H1 (cell line): ENCODE data around the gene CD81. TPM values are rescaled to one million over a fixed set of nuclear protein-coding genes. Genes with fewer than 3 reads are reported as not detected.

ENCODE experiments used
- CBX5 ChIP-seq: fragments of 300-800, 300-1000 bp; sonication (generic); IDR thresholded peaks from 2 replicates; pipeline ENCODE4 v1.7.1; 2016; ENCODE audit warnings: antibody characterized with exemption, low read length, low read depth
- CREB1 ChIP-seq: IDR thresholded peaks from 2 replicates; pipeline ENCODE4 v1.6.1; 2012; ENCODE audit warnings: inconsistent platforms
- EGR1 ChIP-seq: IDR thresholded peaks from 2 replicates; pipeline ENCODE4 v1.6.1; 2011; ENCODE audit warnings: low read depth, low read length, borderline replicate concordance
- EP300 ChIP-seq, 2 experiments: IDR thresholded peaks; 1 replicate in 1 of 2; 2 replicates in 1 of 2; pipeline ENCODE4 v1.6.1; 2011 to 2012; ENCODE audit warnings: low read depth in 2 of 2, low read length in 2 of 2, mild to moderate bottlenecking in 2 of 2, borderline replicate concordance in 1 of 2, inconsistent platforms in 1 of 2, moderate library complexity in 1 of 2
- KDM1A ChIP-seq: fragments of 200-600, 300-600 bp; sonication (generic); IDR thresholded peaks from 2 replicates; pipeline ENCODE4 v1.7.1; 2016; ENCODE audit warnings: mild to moderate bottlenecking, low read length, borderline replicate concordance
- KDM4A ChIP-seq: IDR thresholded peaks from one replicate; pipeline ENCODE4 v1.7.1; 2012; ENCODE audit warnings: low read depth, mild to moderate bottlenecking, moderate library complexity, low read length, inconsistent platforms; ENCODE audit not compliant: severe bottlenecking
- RAD21 ChIP-seq, 2 experiments: IDR thresholded peaks in 1 of 2; conservative IDR thresholded peaks in 1 of 2; 2 replicates each; pipeline ENCODE4 v1.6.1; 2011; ENCODE audit warnings: low read depth in 2 of 2, low read length in 2 of 2, improper control_type of control experiment in 1 of 2, inconsistent platforms in 1 of 2, mild to moderate bottlenecking in 1 of 2, moderate library complexity in 1 of 2
- RNF2 ChIP-seq: fragments of 200-900, 300-1000 bp; sonication (generic); IDR thresholded peaks from 2 replicates; pipeline ENCODE4 v1.7.1; 2016; ENCODE audit warnings: borderline replicate concordance, low read depth, mild to moderate bottlenecking, antibody characterized with exemption, low read length; ENCODE audit not compliant: poor library complexity, severe bottlenecking; ENCODE audit errors: missing control alignments
- SAP30 ChIP-seq: fragments of 300-600 bp; sonication (generic); IDR thresholded peaks from 2 replicates; pipeline ENCODE4 v1.7.1; 2012; ENCODE audit warnings: low read length, moderate library complexity, mild to moderate bottlenecking, inconsistent platforms; ENCODE audit not compliant: insufficient read depth, insufficient replicate concordance
- SIN3A ChIP-seq, 2 experiments: IDR thresholded peaks in 1 of 2; conservative IDR thresholded peaks in 1 of 2; 2 replicates each; pipeline ENCODE4 v1.6.1; 2011 to 2012; ENCODE audit warnings: low read length in 2 of 2, improper control_type of control experiment in 1 of 2, low read depth in 1 of 2, mild to moderate bottlenecking in 1 of 2
- SIRT6 ChIP-seq: IDR thresholded peaks from one replicate; pipeline ENCODE4 v1.7.1; 2012; ENCODE audit warnings: low read length, inconsistent platforms
- TBP ChIP-seq: IDR thresholded peaks from 2 replicates; pipeline ENCODE4 v1.6.1; 2011; ENCODE audit warnings: low read depth, low read length, improper control_type of control experiment
- ZNF274 ChIP-seq: IDR thresholded peaks from 2 replicates; pipeline ENCODE4 v1.7.0; 2012; ENCODE audit warnings: low read length, borderline replicate concordance; ENCODE audit errors: extremely low read depth
- polyA plus RNA-seq, 7 experiments: library from polyadenylated mRNA; depleted of rRNA in 3 of 7; stranded (reverse) in 5 of 7; unstranded in 2 of 7; fragments of >200 nt in 5 of 7; fragments of 200-250 nt in 2 of 7; gene quantifications; 1 replicate in 5 of 7; 2 replicates in 1 of 7; 4 replicates in 1 of 7; pipeline versions ENCODE4 v1.2.1 to v1.2.3, GENCODE V29; 2011 to 2013; ENCODE audit warnings: missing spikeins in 2 of 7, mixed read lengths in 2 of 7
- total RNA-seq: library from RNA; stranded (reverse); fragmentation: NEBNext Ultra II Directional; extraction: Animal tissue kit (Norgen Biotek cat#: 25700); gene quantifications from 2 replicates; pipeline ENCODE4 v1.2.1, GENCODE V29; 2021
- TF ChIP-seq, protein P1 (sequence below): IDR thresholded peaks from 2 replicates; pipeline ENCODE4 v1.6.1; 2012; ENCODE audit warnings: inconsistent platforms

CD81 gene
- total and polyA plus RNA-seq, 2 of the 8 experiments (the other 6 are each of a cell fraction or from before 2014, with no cell fraction given) = 238 to 309 TPM

DNA sequence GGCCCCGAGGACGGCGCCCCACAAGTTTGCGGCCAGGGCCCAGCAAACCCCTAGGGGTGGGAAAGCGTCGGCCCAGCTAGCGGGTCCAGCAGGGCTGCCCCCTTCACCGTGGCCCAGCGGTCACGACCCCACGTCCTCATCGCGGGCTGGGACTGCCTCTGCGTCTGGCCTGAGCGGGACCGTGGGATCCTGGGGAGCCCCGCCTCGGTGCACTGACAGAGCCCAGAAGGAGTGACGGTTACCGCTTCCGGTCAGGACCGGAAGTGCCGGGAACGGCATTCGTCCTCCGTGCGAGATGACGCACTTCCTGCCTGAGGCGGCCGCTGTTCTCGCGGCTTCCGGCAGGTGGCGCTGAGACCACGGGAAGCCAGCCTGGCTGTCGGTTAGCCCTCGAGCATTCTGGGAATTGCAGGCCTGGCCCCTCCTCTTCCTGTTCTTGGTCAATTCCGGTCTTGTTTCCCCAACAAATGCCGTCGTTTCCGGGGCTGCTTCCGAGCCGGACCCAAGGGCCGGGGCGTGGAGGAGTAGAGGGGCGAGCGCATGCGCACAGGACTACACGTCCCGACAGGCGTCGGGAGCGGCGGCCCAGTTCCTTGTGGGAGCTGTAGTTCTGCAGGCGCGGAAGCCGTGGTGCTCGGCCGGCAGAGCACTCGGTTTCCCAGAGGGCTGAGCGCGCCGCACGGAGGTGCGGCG is 23.1 kb downstream of the CD81 start, which contains the start of gene TSSC4 (continued):
- peak; percentile 94 for TF ChIP-seq CREB1
- TF ChIP-seq, protein P1, sequence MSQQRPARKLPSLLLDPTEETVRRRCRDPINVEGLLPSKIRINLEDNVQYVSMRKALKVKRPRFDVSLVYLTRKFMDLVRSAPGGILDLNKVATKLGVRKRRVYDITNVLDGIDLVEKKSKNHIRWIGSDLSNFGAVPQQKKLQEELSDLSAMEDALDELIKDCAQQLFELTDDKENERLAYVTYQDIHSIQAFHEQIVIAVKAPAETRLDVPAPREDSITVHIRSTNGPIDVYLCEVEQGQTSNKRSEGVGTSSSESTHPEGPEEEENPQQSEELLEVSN = 0 out of 2 replicates have a peak, but pooled peaks have one; percentile 2
- peak; percentile 46 to 64; a peak in 2 of 4 replicates for TF ChIP-seq SIN3A (conservative IDR thresholded peaks at IDR 0.05 in 1 of 2, IDR thresholded peaks at IDR 0.05 in 1 of 2; ENCODE audit: low read depth in 1 of 2, low read length in 2 of 2)
- TF ChIP-seq RAD21 (IDR thresholded peaks at IDR 0.05 in 1 of 2, conservative IDR thresholded peaks at IDR 0.05 in 1 of 2; ENCODE audit: low read depth in 2 of 2, low read length in 2 of 2) = peak; percentile 74 to 76
- peak; percentile 41 for TF ChIP-seq TBP
- TF ChIP-seq KDM4A = peak; percentile 73
- no peak for TF ChIP-seq CBX5
- no peak for TF ChIP-seq SIRT6
- TF ChIP-seq RNF2 = no peak
- no peak for TF ChIP-seq KDM1A
- TF ChIP-seq ZNF274 = no peak
- TF ChIP-seq SAP30 = no peak
- peak; percentile 78 for TF ChIP-seq EGR1
- no peak for TF ChIP-seq EP300 (IDR thresholded peaks at IDR 0.05; ENCODE audit: borderline replicate concordance in 1 of 2, low read depth in 2 of 2, low read length in 2 of 2)
